Activated gamma-delta T cell treated with anti-CD3 and anti-CD28 coated beads, Interleukin-2, amount 50 U/mL, for 16 hours (primary cell): Measurements from ENCODE around the gene NKPD1.

Experiments
- DNase-seq: peaks from one replicate; pipeline ENCODE4 v3.0.0-alpha.2; 2020; ENCODE audit warnings: low read depth

NKPD1 gene

DNA sequence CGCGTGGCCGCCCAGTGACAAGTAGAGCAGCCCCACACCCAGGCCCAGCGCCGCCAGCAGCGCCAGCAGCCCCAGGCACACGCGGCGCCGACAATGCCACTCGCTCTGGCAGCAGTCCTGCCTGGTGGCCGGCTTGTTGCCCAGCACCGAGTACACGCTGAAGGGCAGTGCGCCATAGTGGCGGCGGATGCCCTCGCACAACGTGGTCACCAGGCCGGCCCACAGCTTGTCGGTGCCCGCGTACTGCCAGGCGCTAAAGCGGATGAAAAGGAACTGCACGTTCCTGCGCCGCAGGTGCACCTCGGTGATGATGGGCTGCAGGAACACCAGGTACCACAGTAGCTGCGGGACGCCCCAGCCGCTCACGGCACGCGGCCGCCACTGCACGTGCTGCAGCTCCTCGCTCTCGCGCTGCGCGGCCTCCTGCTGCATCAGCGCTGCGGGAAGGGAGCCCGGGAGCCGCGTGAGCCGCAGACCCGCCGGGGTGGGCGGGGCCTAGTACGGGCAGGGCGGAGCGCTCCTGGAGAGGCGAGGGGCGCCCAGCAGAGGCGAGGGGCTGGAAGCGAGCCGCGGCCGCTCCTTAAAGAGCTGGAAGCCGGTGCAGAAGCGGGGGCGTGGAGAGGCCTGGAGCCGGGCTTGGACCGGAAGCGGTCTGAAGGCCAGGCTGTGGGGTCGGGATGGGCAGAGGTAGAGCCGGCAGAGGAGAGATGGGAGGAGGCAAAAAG lies 7.3 kb downstream of the NKPD1 start:
- DNase-seq = no peak

DNA sequence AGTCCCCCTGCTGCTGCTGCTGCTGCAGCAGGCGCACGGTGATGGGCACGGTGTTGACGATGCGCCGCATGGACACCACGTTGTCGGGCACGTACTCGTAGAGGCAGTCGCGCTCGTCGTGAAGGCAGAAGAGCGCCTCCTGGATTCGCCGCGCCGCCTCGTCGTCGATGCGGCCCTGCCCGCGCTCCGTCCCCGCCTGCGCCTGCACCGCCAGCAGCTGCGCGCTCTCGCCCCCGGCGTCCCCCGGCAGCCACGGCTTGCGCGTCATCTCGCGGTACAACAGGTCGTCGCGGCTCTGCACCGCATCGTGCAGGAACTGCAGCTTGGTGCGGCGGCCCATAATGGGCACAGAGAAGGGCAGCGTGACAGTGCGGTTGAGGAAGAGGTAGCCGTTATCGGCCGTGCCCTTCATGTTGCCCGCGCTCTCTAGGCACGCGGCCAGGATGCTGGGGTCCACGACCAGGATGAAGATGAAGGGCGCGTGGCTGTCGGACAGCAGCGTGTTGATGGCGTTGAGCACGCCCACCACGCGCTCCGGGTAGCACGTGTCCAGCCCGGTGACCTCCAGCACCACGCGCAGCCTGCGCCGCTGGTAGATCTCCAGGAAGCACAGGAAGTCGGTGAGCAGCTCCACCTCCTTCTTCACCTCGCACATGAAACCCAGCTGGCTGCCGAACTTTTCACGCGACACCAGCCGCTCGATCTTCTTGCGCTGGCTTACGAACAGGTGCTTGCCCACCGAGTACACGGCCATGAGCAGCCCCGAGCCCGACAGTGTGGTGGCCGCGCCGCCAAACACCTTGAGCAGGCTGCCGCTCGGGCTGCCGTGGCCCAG lies 8.1 kb downstream of the NKPD1 start:
- no peak for DNase-seq

DNA sequence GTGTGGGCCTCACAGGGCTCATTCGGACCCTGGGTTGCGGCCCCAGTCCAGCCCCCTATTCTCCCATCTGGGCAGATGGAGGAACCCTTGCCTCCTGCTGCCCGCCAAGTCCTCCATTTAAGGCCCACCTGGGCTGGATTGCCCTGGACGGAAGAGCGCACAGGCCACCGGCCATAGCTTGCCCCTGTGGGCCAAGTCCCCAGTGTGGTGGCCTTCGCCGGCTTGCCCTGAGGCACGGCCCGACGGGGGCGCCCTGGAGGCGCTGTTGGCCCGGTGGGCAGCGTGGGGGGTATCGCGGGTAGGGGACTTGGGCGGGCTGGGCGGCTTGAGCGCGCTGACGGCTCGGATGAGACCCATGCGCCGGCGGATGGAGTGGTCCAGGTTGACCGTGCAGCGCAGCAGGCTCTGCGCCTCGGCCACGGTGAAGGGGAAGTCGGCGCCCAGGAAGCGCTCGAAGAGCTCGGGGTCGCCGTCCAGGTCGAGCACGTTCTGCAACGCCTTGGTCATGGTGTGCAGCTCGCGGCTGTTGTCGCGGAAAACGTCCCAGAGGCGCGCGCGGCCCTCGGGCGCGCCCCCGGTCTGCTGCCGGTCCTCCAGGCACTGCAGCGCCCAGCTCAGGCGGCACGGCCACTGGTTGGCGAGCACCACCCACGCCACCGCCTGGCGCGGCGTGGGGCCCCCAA lies 8.8 kb downstream of the NKPD1 start:
- no peak for DNase-seq

DNA sequence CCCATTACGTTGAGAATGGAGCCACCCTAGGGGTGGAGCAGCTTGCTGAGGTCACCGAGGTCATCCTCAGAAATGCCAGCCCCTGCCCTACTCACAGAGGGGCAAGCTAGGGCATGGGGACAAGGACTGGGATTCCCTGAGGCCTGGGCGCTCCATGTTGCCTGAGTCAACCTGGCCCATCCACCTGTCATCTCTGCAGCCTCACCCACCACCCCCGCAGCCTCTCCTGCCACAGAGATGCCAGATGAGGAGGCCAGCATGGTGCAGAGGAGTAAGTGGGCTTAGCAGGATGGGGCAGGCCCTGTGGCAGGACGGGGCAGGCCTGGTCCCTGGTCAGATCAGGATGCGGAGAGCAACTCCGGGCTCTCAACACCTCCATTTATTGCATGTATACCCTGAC lies 9.5 kb downstream of the NKPD1 start:
- no peak for DNase-seq

DNA sequence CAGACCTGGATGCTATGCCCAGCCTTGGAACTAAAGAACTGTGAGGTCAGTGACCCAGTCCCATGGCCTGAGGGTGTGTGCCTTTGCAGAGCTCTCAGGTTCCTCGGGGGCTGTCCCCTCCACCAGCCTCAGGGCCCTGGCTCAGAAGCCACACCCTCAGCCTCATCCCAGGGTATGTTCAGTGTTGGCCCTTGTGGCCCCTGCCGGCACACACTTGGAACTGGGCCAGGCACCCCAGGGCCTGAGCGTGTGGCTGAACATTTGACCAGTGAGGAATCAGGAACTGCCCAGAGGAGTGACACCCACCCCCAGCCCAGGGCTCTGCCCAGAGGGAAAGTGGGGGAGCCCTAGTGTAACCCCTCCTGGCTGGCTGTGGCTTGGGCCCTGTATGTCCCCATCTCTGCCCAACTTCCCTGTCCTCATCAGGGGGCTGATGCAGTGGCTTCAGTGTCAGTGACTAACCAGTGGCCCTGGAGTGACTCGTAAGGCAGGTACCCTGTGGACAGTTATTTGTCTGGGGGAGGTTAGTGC lies 10.0 kb downstream of the NKPD1 start:
- no peak for DNase-seq

DNA sequence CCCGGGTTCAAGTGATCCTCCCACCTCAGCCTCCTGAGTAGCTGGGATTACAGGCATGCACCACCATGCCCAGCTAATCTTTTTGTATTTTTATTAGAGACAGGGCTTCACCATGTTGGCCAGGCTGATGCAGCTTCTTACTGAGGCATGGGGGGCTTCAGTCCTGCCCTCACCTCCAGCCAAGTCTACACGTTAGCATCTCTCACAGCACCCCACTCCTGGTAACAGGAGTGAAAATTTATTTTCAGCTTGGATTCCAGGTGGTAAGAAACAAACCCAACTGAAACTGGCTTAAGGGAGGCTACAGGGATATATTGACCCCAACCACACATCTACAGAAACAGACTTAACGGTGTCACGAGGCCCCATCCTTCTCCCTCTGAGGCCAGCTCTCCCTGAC lies 10.6 kb downstream of the NKPD1 start:
- no peak for DNase-seq

DNA sequence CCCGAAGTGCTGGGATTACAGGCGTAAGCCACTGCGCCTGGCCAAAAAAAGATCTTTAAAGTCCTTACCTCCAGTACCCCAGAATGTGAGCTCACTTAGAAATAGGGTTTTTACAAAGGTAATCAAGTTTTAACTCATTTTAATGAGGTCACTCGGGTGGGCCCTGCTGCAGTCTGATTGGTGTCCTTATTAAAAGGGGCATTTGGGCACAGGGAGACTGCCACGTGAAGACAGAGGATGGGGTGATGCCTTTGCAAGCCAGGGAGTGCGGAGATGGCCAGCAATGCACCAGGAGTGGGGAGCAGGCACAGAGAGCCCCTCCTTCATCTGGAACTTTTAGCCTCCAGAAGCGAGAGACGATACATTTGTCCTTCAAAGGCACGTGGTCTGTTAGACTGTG lies 11.7 kb downstream of the NKPD1 start:
- no peak for DNase-seq

DNA sequence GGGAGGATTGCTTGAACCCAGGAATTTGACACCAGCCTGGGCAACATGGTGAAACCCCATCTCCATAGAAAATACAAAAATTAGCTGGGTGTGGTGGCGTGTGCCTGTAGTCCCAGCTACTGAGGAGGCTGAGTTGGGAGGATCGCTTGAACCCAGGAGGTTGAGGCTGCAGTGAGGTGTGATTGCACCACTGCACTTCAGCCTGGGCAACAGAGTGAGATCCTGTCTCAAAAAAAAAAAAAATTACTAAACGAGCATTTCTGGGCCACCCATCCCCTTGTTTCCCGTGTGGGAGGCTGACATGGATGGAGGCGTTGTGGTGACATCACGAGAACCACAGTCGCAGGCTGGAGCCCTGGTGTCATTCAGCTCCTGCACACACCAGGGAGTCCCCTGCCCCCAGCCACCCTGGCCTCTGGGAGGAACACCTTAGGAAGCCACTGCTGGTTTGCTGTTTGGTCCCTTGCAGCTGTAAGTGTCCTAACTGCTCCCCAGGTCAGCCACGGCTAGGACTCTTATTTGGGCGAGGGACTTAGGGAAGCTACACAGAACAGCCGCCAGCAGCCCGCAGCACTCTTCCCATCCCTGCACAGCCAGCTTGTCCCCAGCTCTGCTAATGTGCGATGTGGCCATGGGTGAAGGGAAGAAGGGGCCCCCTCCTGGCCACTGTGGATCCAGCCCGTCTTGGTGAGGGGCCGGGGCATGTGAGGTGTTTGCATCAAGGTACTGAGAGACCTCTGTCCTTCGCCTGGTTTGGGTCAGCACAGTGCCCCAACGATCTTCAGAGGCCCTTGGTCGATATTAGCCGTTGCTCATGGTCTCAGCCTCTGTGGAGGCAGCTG lies 12.7 kb downstream of the NKPD1 start:
- no peak for DNase-seq

DNA sequence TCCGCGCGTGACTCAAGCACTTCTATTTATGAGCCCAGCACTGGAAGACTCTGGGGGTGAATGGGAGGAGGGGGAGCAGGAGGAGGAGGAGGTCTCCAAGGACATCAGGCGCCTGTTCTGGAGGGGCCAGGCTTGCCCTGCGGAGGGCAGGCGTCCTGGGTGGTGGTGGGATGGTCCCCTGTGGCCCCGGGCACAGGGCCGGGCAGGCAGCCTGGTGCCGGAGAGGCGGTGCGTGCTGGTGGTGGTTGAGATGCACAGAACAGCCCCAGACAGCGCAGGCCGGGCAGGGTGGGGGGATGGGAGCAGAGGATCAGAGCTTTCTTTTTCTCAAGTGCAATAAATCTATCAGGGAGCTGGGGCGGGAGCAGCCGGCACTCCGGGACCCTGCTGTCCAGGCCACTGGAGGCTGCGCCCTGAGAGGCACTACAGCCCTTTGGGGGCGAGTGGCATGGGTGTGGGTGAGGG lies 14.0 kb downstream of the NKPD1 start:
- no peak for DNase-seq

DNA sequence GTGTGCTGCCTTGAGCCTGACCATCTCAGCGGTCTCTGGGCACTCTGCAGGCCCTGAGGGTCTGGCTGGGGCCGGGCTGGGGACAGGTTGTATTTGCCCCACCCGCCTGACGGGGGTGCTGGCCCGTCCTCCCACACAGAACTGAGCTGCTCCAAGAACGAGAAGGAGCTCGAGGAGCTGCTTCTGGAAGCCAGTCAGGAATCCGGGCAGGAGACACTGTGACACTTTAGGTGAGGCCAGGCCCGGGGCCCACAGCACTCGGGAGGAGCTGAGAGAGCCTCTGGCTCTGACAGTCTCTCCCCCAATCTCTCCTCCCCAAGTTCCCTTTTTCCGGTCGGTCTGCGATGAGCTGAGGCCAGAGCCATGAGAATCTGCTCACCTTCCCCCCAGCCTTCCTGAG lies 14.5 kb downstream of the NKPD1 start:
- DNase-seq = no peak

DNA sequence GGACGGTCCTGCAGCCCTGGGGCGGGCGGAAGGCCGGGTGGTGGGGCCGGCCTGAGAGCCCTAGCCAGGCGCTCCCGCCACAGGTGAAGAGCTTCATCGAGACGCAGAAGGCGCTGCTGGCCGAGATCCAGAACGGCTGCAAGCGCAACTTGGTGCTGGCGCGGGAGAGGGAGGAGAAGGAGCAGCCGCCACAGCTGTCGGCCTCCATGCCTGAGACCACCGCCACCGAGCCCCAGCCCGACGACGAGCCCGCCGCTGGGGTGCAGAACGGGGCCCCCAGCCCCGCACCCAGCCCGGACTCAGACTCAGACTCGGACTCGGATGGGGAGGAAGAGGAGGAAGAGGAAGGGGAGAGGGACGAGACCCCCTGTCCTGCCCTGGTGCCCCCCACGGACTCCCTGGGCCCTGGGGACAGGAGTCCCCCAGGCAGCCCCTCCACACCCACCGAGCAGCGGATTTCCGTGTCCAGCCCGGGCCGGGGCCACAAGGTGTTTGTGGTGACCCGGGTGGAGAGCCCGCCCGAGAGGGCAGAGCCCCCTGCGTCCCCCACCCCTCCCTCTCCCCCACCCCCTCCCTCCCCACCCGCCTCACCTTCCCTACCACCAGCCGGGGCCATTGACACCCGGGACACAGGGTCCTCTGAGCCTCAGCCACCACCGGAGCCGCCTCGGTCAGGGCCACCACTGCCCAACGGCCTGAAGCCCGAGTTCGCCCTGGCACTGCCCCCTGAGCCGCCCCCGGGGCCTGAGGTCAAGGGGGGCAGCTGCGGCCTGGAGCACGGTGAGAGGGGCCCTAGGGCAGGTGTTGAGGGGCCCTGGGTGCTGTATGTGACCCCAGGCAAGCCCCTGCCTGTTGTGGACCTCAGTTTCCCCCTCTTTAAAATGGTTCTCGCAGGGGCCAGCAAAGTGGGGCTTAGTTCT lies 15.3 kb downstream of the NKPD1 start:
- no peak for DNase-seq

DNA sequence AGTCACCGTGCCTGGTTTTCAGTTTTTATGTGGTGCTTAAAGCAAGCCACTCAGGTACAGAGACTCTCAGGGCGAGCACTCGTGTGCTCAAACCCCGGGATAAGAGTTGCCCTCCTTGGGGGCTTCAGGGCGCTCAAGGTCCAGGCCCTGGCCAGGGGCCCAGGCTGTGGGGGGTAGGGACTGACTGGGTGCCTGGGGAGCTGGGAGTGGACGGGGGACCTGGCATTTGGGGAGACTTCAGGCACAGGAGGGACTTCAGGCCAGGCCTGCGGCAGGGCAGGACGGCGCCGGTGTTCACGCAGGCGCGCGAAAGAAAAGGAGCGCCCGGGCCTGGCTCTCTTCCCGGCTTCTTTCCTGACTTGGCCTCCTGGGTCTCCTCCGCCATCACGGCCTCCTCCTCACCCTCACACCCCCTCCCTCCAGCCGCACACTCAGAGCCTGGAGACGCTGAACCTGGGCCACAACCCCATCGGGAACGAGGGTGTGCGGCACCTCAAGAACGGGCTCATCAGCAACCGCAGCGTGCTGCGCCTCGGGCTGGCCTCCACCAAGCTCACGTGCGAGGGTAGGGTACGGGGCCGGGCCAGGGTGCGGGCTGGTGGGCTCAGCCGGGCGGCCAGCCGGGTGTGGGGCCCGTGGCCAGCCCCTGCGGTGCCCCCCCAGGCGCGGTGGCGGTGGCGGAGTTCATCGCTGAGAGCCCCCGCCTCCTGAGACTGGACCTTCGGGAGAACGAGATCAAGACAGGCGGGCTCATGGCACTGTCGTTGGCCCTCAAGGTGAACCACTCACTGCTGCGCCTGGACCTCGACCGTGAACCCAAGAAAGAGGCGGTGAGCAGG lies 16.1 kb downstream of the NKPD1 start:
- DNase-seq = no peak

DNA sequence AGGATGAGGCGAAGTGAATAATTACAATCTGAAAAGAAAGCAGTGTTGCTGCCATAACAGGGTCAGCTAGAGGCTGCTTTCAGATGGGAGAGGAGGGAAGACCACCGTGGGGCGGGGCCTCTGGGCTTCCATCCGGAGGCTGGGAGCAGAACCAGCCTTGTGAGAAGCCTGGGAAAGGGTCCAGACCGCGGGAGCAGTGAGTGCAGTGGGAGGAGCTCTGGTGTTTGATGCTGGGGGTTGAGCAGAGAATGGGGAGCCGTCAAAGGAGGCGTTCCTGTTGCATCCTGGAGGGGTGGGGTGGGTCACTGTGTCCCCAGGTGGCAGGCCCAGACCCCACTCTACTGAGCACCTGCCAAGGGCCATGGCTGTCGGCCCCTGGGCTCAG lies 18.1 kb downstream of the NKPD1 start:
- DNase-seq = no peak

DNA sequence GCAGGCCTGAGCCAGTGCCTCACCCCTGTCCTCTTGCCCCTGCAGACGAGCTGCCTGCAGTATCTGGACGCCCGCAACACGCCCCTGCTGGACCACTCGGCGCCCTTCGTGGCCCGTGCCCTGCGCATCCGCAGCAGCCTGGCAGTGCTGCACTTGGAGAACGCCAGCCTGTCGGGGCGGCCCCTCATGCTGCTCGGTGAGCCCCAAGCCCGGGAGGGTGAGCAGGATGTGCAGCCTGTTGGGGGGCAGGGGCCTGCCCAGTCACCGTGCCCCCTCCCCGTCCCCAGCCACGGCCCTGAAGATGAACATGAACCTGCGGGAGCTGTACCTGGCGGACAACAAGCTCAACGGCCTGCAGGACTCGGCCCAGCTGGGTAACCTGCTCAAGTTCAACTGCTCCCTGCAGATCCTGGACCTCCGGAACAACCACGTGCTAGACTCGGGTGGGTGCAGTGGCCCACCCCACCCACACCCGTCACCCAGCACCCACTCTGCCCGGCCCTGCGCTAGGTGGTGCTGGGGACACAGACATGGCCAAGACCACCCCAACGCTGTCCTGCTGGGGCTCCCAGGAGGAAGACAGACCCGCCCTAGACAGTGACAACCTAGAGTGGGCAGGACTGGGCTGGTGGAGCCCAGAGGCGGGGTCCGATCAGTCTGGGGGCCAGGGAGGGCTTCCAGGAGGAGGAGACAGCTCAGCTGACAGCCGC lies 18.6 kb downstream of the NKPD1 start:
- no peak for DNase-seq

DNA sequence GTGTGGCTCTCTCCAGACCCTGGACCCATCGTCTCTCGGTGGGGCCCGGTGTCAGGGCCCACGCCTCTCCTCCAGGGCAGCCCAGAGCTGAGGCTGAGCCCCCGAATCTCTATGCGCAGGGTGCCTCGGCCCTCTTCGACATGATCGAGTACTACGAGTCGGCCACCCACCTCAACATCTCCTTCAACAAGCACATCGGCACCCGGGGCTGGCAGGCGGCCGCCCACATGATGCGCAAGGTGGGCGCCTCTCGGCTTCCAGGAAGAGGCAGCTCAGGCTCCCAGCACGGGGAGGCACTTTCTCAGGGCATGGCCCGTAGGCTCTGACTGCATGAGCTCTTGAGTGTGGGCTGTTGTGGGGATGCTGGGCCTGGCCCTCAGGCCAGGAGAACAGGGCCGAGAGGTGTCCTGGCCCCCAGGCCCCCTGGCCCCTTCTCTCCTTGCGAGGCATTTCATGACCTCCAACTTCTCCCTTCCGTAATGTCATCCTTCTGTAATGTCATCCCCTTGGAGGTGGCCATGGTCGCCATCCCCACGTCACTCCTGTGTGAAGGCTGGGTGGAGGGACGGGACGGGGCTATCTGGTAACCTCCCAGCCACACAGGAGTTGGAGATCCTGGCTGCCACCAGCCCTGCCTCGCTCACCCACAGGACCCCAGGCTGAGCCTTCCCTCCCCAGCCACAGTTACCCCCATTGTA lies 19.4 kb downstream of the NKPD1 start:
- DNase-seq = no peak

DNA sequence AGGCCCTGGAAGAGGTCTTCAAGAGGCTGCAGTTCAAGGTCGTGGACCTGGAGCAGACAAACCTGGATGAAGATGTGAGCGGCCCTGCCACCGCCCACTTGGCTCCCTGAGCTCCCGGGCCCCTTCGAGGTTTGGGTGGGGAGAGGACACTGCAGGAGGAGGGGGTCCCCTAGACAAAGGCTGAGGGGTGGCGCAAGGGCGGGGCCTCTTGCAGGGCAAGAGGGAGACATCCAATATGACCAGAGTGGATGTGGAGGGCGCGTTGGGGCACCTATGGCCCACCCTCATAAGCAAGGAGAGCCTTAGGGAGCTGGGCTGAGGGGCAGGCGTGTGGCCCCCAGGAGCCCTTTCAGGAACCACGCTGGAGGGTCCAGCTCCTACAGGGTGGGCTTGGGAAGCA lies 20.2 kb downstream of the NKPD1 start:
- DNase-seq = no peak

DNA sequence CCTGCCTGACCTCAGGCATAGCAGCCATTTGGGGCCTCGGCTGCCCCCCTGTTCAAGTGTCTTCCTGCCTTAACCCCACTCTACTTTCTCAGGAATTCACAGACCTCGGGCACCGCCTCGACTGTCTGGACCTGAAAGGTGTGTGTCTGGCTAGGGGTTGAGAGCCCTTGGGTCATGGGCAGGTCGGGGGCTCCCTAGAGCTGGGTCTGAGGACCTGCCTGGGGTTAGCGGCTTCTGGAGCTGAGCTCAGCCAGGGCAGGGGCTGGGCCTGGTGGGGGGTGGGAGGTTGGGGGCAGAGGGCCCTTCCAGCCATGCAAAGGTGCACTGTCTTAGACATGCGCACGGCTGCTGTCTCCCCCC lies 20.7 kb downstream of the NKPD1 start:
- DNase-seq = no peak

DNA sequence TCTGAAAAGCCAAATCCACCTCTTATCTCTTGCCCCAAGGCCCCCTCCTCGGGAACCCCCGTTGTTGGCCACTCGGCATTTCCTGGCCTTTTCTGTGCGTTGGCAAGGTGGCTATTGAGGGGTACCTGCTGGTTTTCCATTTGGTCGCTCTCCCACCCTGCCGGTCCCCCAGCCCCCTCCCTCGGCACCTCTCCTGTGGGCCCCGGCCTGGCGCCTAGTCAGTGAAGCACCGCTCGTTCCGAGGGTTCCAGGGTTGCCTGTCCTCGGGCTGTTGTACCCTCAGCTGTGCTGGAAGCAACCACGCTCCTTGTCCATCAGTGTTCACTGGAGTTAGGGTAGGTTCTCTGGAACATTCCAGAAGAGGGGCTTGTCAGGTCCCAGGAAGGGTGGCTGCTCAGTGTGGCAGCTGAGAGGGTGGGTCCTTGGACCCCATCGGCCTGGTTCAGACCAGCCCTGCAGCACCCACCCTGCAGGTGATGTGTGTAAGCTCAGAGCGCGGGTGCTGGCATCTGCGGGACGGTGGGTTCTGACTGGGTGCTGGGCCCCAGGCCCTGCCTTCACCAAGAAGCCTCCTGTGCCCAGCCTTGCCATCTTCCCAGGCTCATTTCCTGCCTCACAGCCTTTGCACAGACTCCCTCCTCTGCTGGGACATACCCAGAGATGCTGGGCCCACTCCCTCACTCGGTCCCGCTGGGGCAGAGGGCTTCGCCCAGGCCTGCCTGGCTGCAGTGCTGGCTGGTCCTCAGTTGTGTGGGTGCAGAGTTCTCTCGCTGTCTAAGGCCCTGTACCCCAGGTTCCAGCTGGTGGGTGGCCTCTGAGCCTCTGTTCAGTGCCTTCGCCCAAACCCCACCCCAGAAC lies 21.3 kb downstream of the NKPD1 start:
- DNase-seq = no peak
